Measurements from ENCODE around the gene EYA2.

GRCh38 chr20:47120346-47120936, 225.8 kb downstream of the EYA2 start:
- no peak for TF ChIP-seq CTCF (IDR thresholded peaks at IDR 0.05)
- TF ChIP-seq POLR2A (IDR thresholded peaks at IDR 0.05): no peak

All from adrenal gland (tissue), 5 donors.